Measurements from ENCODE around the gene NOL6. TPM values are rescaled to one million over a fixed set of nuclear protein-coding genes. Genes with fewer than 3 reads are reported as not detected.
"Not testable (repeated sequence)": the region's sequence is repeated elsewhere in the genome, so short reads cannot be mapped to it uniquely, and the experiment has no call there.

NOL6 gene
- total RNA-seq, result 14.6 TPM

- H3K9ac ChIP-seq (ENCODE audit: low read depth in 1 of 3, low read length in 3 of 3), result peak within 1 kb of the TSS; percentile 90 to 92 (median 92)
- H3K4me1 ChIP-seq (ENCODE audit: control insufficient read depth in 3 of 3, insufficient read depth in 3 of 3, low read length in 3 of 3), result peaks cover 17 to 20% (median 20%) of the 10 kb centered on the region in 3 donors
- peaks cover 30 to 33% (median 31%) of the 10 kb centered on the region in 3 donors for H3K36me3 ChIP-seq (ENCODE audit: control insufficient read depth in 3 of 3, insufficient read depth in 3 of 3, low read length in 3 of 3)
- peak within 1 kb of the TSS; percentile 34 for H3K27ac ChIP-seq (ENCODE audit: low read depth, low read length)
- H3K27me3 ChIP-seq (ENCODE audit: control insufficient read depth in 3 of 3, insufficient read depth in 3 of 3, low read length in 3 of 3), result no peaks in the 10 kb centered on the region
- H3K9me3 ChIP-seq (ENCODE audit: control insufficient read depth in 3 of 3, low read length in 3 of 3), result no peaks in the 10 kb centered on the region
- H3K4me3 ChIP-seq (ENCODE audit: low read length in 3 of 3), result peak within 1 kb of the TSS; percentile 99 to 100 (median 100)
Measured at GRCh38 chr9:33473643-33474352, at the start of gene NOL6. Gene NOL6, minus strand, starts transcription at chr9:33473924. Its CDS starts 82 bp downstream, at chr9:33473842.

- not testable (repeated sequence) for H3K9me3 ChIP-seq (ENCODE audit: control insufficient read depth in 3 of 3, low read length in 3 of 3); H3K4me1 ChIP-seq (ENCODE audit: control insufficient read depth in 3 of 3, insufficient read depth in 3 of 3, low read length in 3 of 3); H3K36me3 ChIP-seq (ENCODE audit: control insufficient read depth in 3 of 3, insufficient read depth in 3 of 3, low read length in 3 of 3); H3K4me3 ChIP-seq (ENCODE audit: low read length in 3 of 3)
- peaks cover 8 to 15% (median 14%) of the 10 kb centered on the region in 3 donors for H3K27me3 ChIP-seq (ENCODE audit: control insufficient read depth in 3 of 3, insufficient read depth in 3 of 3, low read length in 3 of 3)
- peak overlapping the region in 1 of 3 donors; percentile 23 for H3K9ac ChIP-seq (ENCODE audit: low read depth in 1 of 3, low read length in 3 of 3)
- H3K27ac ChIP-seq (ENCODE audit: low read depth, low read length), result peak overlapping the region; percentile 40
Measured at GRCh38 chr9:33521861-33522260, 48.1 kb upstream of the NOL6 start.

GRCh38 chr9:33517934-33518577 is 44.3 kb upstream of the NOL6 start:
- H3K9me3 ChIP-seq (ENCODE audit: control insufficient read depth in 3 of 3, low read length in 3 of 3); H3K4me3 ChIP-seq (ENCODE audit: low read length in 3 of 3); H3K36me3 ChIP-seq (ENCODE audit: control insufficient read depth in 3 of 3, insufficient read depth in 3 of 3, low read length in 3 of 3); H3K27ac ChIP-seq (ENCODE audit: low read depth, low read length); H3K4me1 ChIP-seq (ENCODE audit: control insufficient read depth in 3 of 3, insufficient read depth in 3 of 3, low read length in 3 of 3); H3K9ac ChIP-seq (ENCODE audit: low read depth in 1 of 3, low read length in 3 of 3); H3K27me3 ChIP-seq (ENCODE audit: control insufficient read depth in 3 of 3, insufficient read depth in 3 of 3, low read length in 3 of 3): not testable (repeated sequence)

GRCh38 chr9:33517373-33517772 is 43.6 kb upstream of the NOL6 start:
- peaks cover 0 to 5% (median 0%) of the 10 kb centered on the region in 3 donors for H3K4me1 ChIP-seq (ENCODE audit: control insufficient read depth in 3 of 3, insufficient read depth in 3 of 3, low read length in 3 of 3)
- H3K36me3 ChIP-seq (ENCODE audit: control insufficient read depth in 3 of 3, insufficient read depth in 3 of 3, low read length in 3 of 3), result no peaks in the 10 kb centered on the region
- peaks cover 0 to 3% (median 0%) of the 10 kb centered on the region in 3 donors for H3K27me3 ChIP-seq (ENCODE audit: control insufficient read depth in 3 of 3, insufficient read depth in 3 of 3, low read length in 3 of 3)
- no peak overlapping the region for H3K4me3 ChIP-seq (ENCODE audit: low read length in 3 of 3)
- H3K9ac ChIP-seq (ENCODE audit: low read depth in 1 of 3, low read length in 3 of 3), result no peak overlapping the region
- no peaks in the 10 kb centered on the region for H3K9me3 ChIP-seq (ENCODE audit: control insufficient read depth in 3 of 3, low read length in 3 of 3)
- H3K27ac ChIP-seq (ENCODE audit: low read depth, low read length), result no peak overlapping the region

- not testable (repeated sequence) for H3K36me3 ChIP-seq (ENCODE audit: control insufficient read depth in 3 of 3, insufficient read depth in 3 of 3, low read length in 3 of 3); H3K4me3 ChIP-seq (ENCODE audit: low read length in 3 of 3); H3K4me1 ChIP-seq (ENCODE audit: control insufficient read depth in 3 of 3, insufficient read depth in 3 of 3, low read length in 3 of 3); H3K9ac ChIP-seq (ENCODE audit: low read depth in 1 of 3, low read length in 3 of 3); H3K9me3 ChIP-seq (ENCODE audit: control insufficient read depth in 3 of 3, low read length in 3 of 3); H3K27me3 ChIP-seq (ENCODE audit: control insufficient read depth in 3 of 3, insufficient read depth in 3 of 3, low read length in 3 of 3); H3K27ac ChIP-seq (ENCODE audit: low read depth, low read length)
Measured at GRCh38 chr9:33516397-33516796, 42.7 kb upstream of the NOL6 start.

- H3K9ac ChIP-seq (ENCODE audit: low read depth in 1 of 3, low read length in 3 of 3); H3K9me3 ChIP-seq (ENCODE audit: control insufficient read depth in 3 of 3, low read length in 3 of 3); H3K4me3 ChIP-seq (ENCODE audit: low read length in 3 of 3); H3K4me1 ChIP-seq (ENCODE audit: control insufficient read depth in 3 of 3, insufficient read depth in 3 of 3, low read length in 3 of 3); H3K27ac ChIP-seq (ENCODE audit: low read depth, low read length); H3K27me3 ChIP-seq (ENCODE audit: control insufficient read depth in 3 of 3, insufficient read depth in 3 of 3, low read length in 3 of 3); H3K36me3 ChIP-seq (ENCODE audit: control insufficient read depth in 3 of 3, insufficient read depth in 3 of 3, low read length in 3 of 3): not testable (repeated sequence)
Measured at GRCh38 chr9:33515342-33515995, 41.7 kb upstream of the NOL6 start.

GRCh38 chr9:33512535-33512934 is 38.8 kb upstream of the NOL6 start:
- H3K4me1 ChIP-seq (ENCODE audit: control insufficient read depth in 3 of 3, insufficient read depth in 3 of 3, low read length in 3 of 3); H3K36me3 ChIP-seq (ENCODE audit: control insufficient read depth in 3 of 3, insufficient read depth in 3 of 3, low read length in 3 of 3); H3K27me3 ChIP-seq (ENCODE audit: control insufficient read depth in 3 of 3, insufficient read depth in 3 of 3, low read length in 3 of 3); H3K27ac ChIP-seq (ENCODE audit: low read depth, low read length); H3K9me3 ChIP-seq (ENCODE audit: control insufficient read depth in 3 of 3, low read length in 3 of 3); H3K9ac ChIP-seq (ENCODE audit: low read depth in 1 of 3, low read length in 3 of 3); H3K4me3 ChIP-seq (ENCODE audit: low read length in 3 of 3): not testable (repeated sequence)

GRCh38 chr9:33511184-33511517 is 37.4 kb upstream of the NOL6 start:
- H3K9me3 ChIP-seq (ENCODE audit: control insufficient read depth in 3 of 3, low read length in 3 of 3); H3K4me1 ChIP-seq (ENCODE audit: control insufficient read depth in 3 of 3, insufficient read depth in 3 of 3, low read length in 3 of 3); H3K36me3 ChIP-seq (ENCODE audit: control insufficient read depth in 3 of 3, insufficient read depth in 3 of 3, low read length in 3 of 3); H3K27me3 ChIP-seq (ENCODE audit: control insufficient read depth in 3 of 3, insufficient read depth in 3 of 3, low read length in 3 of 3): not testable (repeated sequence)
- Histone ChIP-seq H3K27ac (ENCODE audit: low read depth, low read length) (peak overlapping the region; percentile 91), H3K4me3 (ENCODE audit: low read length in 3 of 3) (peak overlapping the region; percentile 82 to 89 (median 83)), H3K9ac (ENCODE audit: low read depth in 1 of 3, low read length in 3 of 3) (peak overlapping the region; percentile 90 to 93 (median 91))

GRCh38 chr9:33510262-33511183 is 36.8 kb upstream of the NOL6 start:
- no peaks in the 10 kb centered on the region for H3K4me1 ChIP-seq (ENCODE audit: control insufficient read depth in 3 of 3, insufficient read depth in 3 of 3, low read length in 3 of 3)
- peak overlapping the region; percentile 90 to 93 (median 91) for H3K9ac ChIP-seq (ENCODE audit: low read depth in 1 of 3, low read length in 3 of 3)
- H3K27ac ChIP-seq (ENCODE audit: low read depth, low read length), result peak overlapping the region; percentile 91
- no peaks in the 10 kb centered on the region for H3K36me3 ChIP-seq (ENCODE audit: control insufficient read depth in 3 of 3, insufficient read depth in 3 of 3, low read length in 3 of 3)
- no peaks in the 10 kb centered on the region for H3K9me3 ChIP-seq (ENCODE audit: control insufficient read depth in 3 of 3, low read length in 3 of 3)
- peak overlapping the region; percentile 82 to 89 (median 83) for H3K4me3 ChIP-seq (ENCODE audit: low read length in 3 of 3)
- no peaks in the 10 kb centered on the region for H3K27me3 ChIP-seq (ENCODE audit: control insufficient read depth in 3 of 3, insufficient read depth in 3 of 3, low read length in 3 of 3)

All from skeletal muscle tissue (tissue), 4 donors.